AG09309 (cell line): ENCODE measurements around the gene MMADHC.

Experiments used
- DNase-seq: peaks from one replicate; pipeline ENCODE4 v3.0.0-alpha.2; 2010; ENCODE audit warnings: low read depth
- H3K4me3 ChIP-seq: 2 replicates; pipeline ENCODE4 v1.5.1; 2011; ENCODE audit warnings: mild to moderate bottlenecking, low read depth, low read length, moderate library complexity; ENCODE audit not compliant: control insufficient read depth
- CTCF ChIP-seq: IDR thresholded peaks from 2 replicates; pipeline ENCODE4 v1.5.1; 2011; ENCODE audit warnings: mild to moderate bottlenecking, low read depth, low read length, inconsistent platforms; ENCODE audit not compliant: insufficient read depth, control insufficient read depth; ENCODE audit errors: missing control alignments

The MMADHC gene

GRCh38 chr2:149625271-149625670 is 37.7 kb upstream of the MMADHC start:
- no peak overlapping the region for H3K4me3 ChIP-seq
- DNase-seq = no peak
- TF ChIP-seq CTCF = no peak

- no peak for DNase-seq
- no peak for TF ChIP-seq CTCF
- H3K4me3 ChIP-seq = no peak overlapping the region
These were observed 34.8 kb upstream of the MMADHC start for GRCh38 chr2:149622343-149622742.

- TF ChIP-seq CTCF = no peak
- no peak for DNase-seq
- no peak overlapping the region for H3K4me3 ChIP-seq
These were observed 29.9 kb upstream of the MMADHC start for GRCh38 chr2:149617476-149617875.

GRCh38 chr2:149616681-149617456 is 29.3 kb upstream of the MMADHC start:
- DNase-seq = no peak
- TF ChIP-seq CTCF = no peak
- no peak overlapping the region for H3K4me3 ChIP-seq

- peak; percentile 71 for DNase-seq
- H3K4me3 ChIP-seq = no peak overlapping the region
- TF ChIP-seq CTCF = no peak
These were observed 26.1 kb upstream of the MMADHC start for GRCh38 chr2:149613704-149614103.

- TF ChIP-seq CTCF = no peak
- DNase-seq = no peak
- no peak overlapping the region for H3K4me3 ChIP-seq
These were observed 24.5 kb upstream of the MMADHC start for GRCh38 chr2:149612122-149612521.

GRCh38 chr2:149611100-149611820 is 23.7 kb upstream of the MMADHC start:
- TF ChIP-seq CTCF = peak; percentile 8
- no peak for DNase-seq

More at GRCh38 chr2:149611100-149611820, 23.7 kb upstream of the MMADHC start:
- H3K4me3 ChIP-seq = no peak overlapping the region
